B cell (primary cell): Measurements from ENCODE around the gene C19orf53. TPM values are rescaled to one million over a fixed set of nuclear protein-coding genes. Genes with fewer than 3 reads are reported as not detected.

ENCODE experiments used
- ATAC-seq: fragments of 200-7000 bp; cut with Tn5 transposase; one replicate; pipeline ENCODE4 v1.10.0; 2021; ENCODE audit warnings: low read depth, mild to moderate bottlenecking, moderate number of reproducible peaks, moderate library complexity
- CTCF ChIA-PET: fragments of 350-600 bp; sonication (Branson Sonifier 250); formaldehyde crosslinking; loops from one replicate; lab custom pipeline; 2021; ENCODE audit warnings: antibody characterized with exemption, inconsistent platforms; lab: Charles Lee
- POLR2A ChIA-PET: fragments of 350-600 bp; sonication (Branson Sonifier 250); formaldehyde crosslinking; loops from one replicate; lab custom pipeline; 2021; ENCODE audit warnings: antibody characterized with exemption; lab: Charles Lee
- DNase-seq: peaks from one replicate; pipeline ENCODE4 v3.0.0; 2013
- H2AFZ ChIP-seq: 2 replicates; pipeline ENCODE4 v1.6.1; 2012; ENCODE audit warnings: mild to moderate bottlenecking, low read depth, low read length; ENCODE audit not compliant: insufficient read depth, poor library complexity, severe bottlenecking
- H3K27ac ChIP-seq, 2 donors: 1 replicate in 1 of 2; 2 replicates in 1 of 2; pipeline ENCODE4 v1.5.1; 2012 to 2013; ENCODE audit warnings: low read length in 2 of 2, mild to moderate bottlenecking in 2 of 2, moderate library complexity in 1 of 2
- H3K27me3 ChIP-seq, 4 experiments: fragments of 200-600 bp in 1 of 4; sonication (generic) in 1 of 4; replicated peaks in 1 of 4; 1 replicate in 2 of 4; 2 replicates in 2 of 4; pipeline versions ENCODE4 v1.6.1 to v1.7.0; 2013 to 2016; ENCODE audit warnings: low read length in 3 of 4, mild to moderate bottlenecking in 2 of 4, mixed read lengths in 1 of 4, moderate library complexity in 1 of 4; ENCODE audit not compliant: insufficient read depth in 4 of 4, control insufficient read depth in 3 of 4; ENCODE audit errors: control extremely low read depth in 1 of 4
- H3K36me3 ChIP-seq, 2 experiments: replicated peaks in 1 of 2; 1 replicate in 1 of 2; 2 replicates in 1 of 2; pipeline versions ENCODE4 v1.6.1 to v1.7.1; 2013; ENCODE audit warnings: low read length in 1 of 2; ENCODE audit not compliant: insufficient read depth in 2 of 2, control insufficient read depth in 1 of 2; ENCODE audit errors: control extremely low read depth in 1 of 2, extremely low read depth in 1 of 2
- H3K4me1 ChIP-seq, 2 donors: fragments of 200-600 bp in 1 of 2; sonication (generic) in 1 of 2; 1 replicate in 1 of 2; 2 replicates in 1 of 2; pipeline versions ENCODE4 v1.5.1 to v1.6.1; 2013 to 2017; ENCODE audit warnings: low read length in 2 of 2; ENCODE audit not compliant: control insufficient read depth in 2 of 2, insufficient read depth in 2 of 2
- H3K4me2 ChIP-seq: replicated peaks from 2 replicates; pipeline ENCODE3; 2012; ENCODE audit warnings: mild to moderate bottlenecking, low read depth, low read length; ENCODE audit not compliant: poor library complexity, severe bottlenecking
- H3K4me3 ChIP-seq, 5 experiments: fragments of 200-600 bp in 1 of 5; sonication (generic) in 1 of 5; 1 replicate in 3 of 5; 2 replicates in 2 of 5; pipeline versions ENCODE4 v1.5.1 to v1.7.0; 2011 to 2016; ENCODE audit warnings: low read length in 4 of 5, mild to moderate bottlenecking in 4 of 5, low read depth in 2 of 5, control low read depth in 1 of 5, moderate library complexity in 1 of 5; ENCODE audit not compliant: insufficient read depth in 1 of 5; ENCODE audit errors: control extremely low read depth in 1 of 5, extremely low read depth in 1 of 5
- H3K79me2 ChIP-seq: fragments of 200-600 bp; sonication (generic); one replicate; pipeline ENCODE4 v1.6.0; 2016; ENCODE audit warnings: low read length; ENCODE audit not compliant: control insufficient read depth, insufficient read depth
- H3K9ac ChIP-seq: fragments of 200-600 bp; sonication (generic); 2 replicates; pipeline ENCODE4 v1.6.1; 2017; ENCODE audit warnings: mild to moderate bottlenecking, low read length, moderate library complexity
- H3K9me3 ChIP-seq, 3 donors: one replicate each; pipeline versions ENCODE4 v1.6.1 to v1.7.1; 2013; ENCODE audit warnings: low read length in 2 of 3; ENCODE audit not compliant: control insufficient read depth in 2 of 3, insufficient read depth in 1 of 3; ENCODE audit errors: control extremely low read depth in 1 of 3
- H4K20me1 ChIP-seq: 2 replicates; pipeline ENCODE4 v1.6.0; 2012; ENCODE audit warnings: mild to moderate bottlenecking, low read length; ENCODE audit not compliant: insufficient read depth, control insufficient read depth, poor library complexity, severe bottlenecking
- H3K27ac Mint-ChIP-seq: one replicate; pipeline ENCODE4 v1.8.0; 2021; ENCODE audit warnings: mixed read lengths
- H3K27me3 Mint-ChIP-seq: one replicate; pipeline ENCODE4 v1.8.0; 2021; ENCODE audit warnings: mixed read lengths
- H3K4me1 Mint-ChIP-seq: one replicate; pipeline ENCODE4 v1.8.0; 2021; ENCODE audit warnings: mixed read lengths
- H3K4me3 Mint-ChIP-seq: one replicate; pipeline ENCODE4 v1.8.0; 2021; ENCODE audit warnings: mixed read lengths
- H3K9me3 Mint-ChIP-seq: one replicate; pipeline ENCODE4 v1.8.0; 2022; ENCODE audit warnings: mixed read lengths; ENCODE audit not compliant: insufficient read depth
- EZH2 ChIP-seq: IDR thresholded peaks from 2 replicates; pipeline ENCODE4 v1.6.1; 2012; ENCODE audit warnings: borderline replicate concordance, low read depth, mild to moderate bottlenecking, moderate library complexity, low read length; ENCODE audit not compliant: insufficient read depth, poor library complexity, severe bottlenecking
- WGBS: methylation state at CpG from one replicate; pipeline ENCODE4 v1.1.5; 2013; ENCODE audit warnings: missing lambda C conversion rate; ENCODE audit not compliant: insufficient coverage; 5-methylcytosine and 5-hydroxymethylcytosine counted together
- intact Hi-C: fragments of 100-400 bp; cut with micrococcal nuclease; formaldehyde crosslinking; loops from one replicate; pipeline ENCODE4 v1.10.0; 2022
- polyA plus RNA-seq: library from polyadenylated mRNA; depleted of rRNA; stranded (reverse); fragments of >200 nt; gene quantifications from 2 replicates; pipeline ENCODE4 v1.2.3, GENCODE V29; 2012
- total RNA-seq, 2 donors: library from RNA; stranded (reverse); fragments of 120-200 nt in 1 of 2; gene quantifications; 1 replicate in 1 of 2; 2 replicates in 1 of 2; pipeline versions ENCODE4 v1.2.3 to v1.2.4, GENCODE V29; 2013 to 2022
- TF ChIP-seq, protein P1 (sequence below): fragments of 200-600 bp; IDR thresholded peaks from one replicate; pipeline ENCODE4 v1.8.0; 2022; ENCODE audit warnings: antibody characterized with exemption, mild to moderate bottlenecking

C19orf53 gene
- total and polyA plus RNA-seq, 2 donors (not counting 1 experiment from before 2014, with no cell fraction given), result 62.5 to 110 TPM

DNA sequence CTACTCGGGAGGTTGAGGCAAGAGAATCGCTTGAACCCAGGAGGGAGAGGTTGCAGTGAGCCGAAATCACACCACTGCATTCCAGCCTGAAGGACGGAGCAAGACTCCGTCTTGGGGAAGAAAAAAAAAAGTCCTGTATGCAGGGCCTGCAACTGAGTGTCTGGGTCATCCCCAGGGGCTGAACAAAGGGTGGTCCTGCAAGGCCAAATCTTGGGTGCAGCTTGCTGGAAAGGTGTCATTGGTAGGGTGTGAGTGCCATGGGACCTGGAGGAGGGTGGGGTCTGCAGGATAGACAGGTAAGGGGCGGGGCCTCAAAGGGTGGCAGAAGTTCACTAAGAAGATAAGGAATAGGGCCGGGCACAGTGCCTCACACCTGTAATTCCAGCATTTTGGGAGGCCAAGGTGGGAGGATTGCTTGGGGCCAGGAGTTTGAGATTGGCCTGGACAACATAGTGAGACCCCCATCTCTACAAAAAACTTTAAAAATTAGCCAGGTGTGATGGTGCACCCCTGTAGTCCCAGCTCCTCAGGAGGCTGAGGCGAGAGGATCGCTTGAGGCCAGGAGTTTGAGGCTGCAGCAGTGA, 52.5 kb downstream of the C19orf53 start:
- ATAC-seq (no peak), DNase-seq (peak; percentile 47)
- H3K9me3 ChIP-seq, result no peaks in the 10 kb centered on the region
- no peaks in the 10 kb centered on the region for H3K9me3 Mint-ChIP-seq
- H3K27me3 ChIP-seq, result no peaks in the 10 kb centered on the region
- H3K27ac Mint-ChIP-seq, result no peak overlapping the region
- CTCF ChIA-PET, result interaction anchor here (1.3 kb wide), 1 partner anchor 36 kb away, joined by 6 read pairs; no protein-coding TSS in a partner anchor
- no peak overlapping the region for H3K4me2 ChIP-seq
- no peaks in the 10 kb centered on the region for H3K79me2 ChIP-seq
- TF ChIP-seq EZH2, result no peak
- TF ChIP-seq, protein P1, sequence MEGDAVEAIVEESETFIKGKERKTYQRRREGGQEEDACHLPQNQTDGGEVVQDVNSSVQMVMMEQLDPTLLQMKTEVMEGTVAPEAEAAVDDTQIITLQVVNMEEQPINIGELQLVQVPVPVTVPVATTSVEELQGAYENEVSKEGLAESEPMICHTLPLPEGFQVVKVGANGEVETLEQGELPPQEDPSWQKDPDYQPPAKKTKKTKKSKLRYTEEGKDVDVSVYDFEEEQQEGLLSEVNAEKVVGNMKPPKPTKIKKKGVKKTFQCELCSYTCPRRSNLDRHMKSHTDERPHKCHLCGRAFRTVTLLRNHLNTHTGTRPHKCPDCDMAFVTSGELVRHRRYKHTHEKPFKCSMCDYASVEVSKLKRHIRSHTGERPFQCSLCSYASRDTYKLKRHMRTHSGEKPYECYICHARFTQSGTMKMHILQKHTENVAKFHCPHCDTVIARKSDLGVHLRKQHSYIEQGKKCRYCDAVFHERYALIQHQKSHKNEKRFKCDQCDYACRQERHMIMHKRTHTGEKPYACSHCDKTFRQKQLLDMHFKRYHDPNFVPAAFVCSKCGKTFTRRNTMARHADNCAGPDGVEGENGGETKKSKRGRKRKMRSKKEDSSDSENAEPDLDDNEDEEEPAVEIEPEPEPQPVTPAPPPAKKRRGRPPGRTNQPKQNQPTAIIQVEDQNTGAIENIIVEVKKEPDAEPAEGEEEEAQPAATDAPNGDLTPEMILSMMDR, result no peak
- no peaks in the 10 kb centered on the region for H4K20me1 ChIP-seq
- H3K4me1 ChIP-seq, result no peaks in the 10 kb centered on the region
- no peak overlapping the region for H2AFZ ChIP-seq
- 96% methylated on average over 8 of the region's 9 CpGs for WGBS
- H3K27me3 Mint-ChIP-seq, result no peaks in the 10 kb centered on the region
- POLR2A ChIA-PET, result no interaction called here
- no peaks in the 10 kb centered on the region for H3K4me1 Mint-ChIP-seq
- H3K4me3 ChIP-seq, result no peak overlapping the region
- H3K36me3 ChIP-seq, result peaks cover 0 to 6% of the 10 kb centered on the region in 2 experiments
- H3K9ac ChIP-seq, result no peak overlapping the region
- intact Hi-C loops, result no loop called here
- H3K27ac ChIP-seq, result no peak overlapping the region
- H3K4me3 Mint-ChIP-seq, result no peak overlapping the region

DNA sequence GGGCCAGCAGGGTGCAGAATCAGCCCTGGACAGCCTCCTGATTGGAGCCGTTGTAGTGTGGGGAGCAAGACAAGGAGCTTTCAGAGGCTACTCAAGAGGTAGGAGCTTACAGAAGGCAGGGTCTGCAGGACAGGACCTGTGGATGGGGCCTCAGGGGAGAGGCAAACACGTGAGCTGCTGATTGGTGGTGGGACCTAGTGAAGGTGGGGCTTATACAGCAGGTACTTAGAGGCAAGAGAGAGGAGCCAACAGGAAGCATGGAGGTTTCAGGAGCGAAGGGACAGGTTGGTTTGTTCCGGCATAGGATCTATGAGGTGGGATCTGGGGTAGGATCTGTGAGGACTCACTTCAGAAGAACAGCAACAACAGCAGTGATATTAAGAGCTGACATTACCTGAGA, 53.4 kb downstream of the C19orf53 start:
- H3K4me3 ChIP-seq, result no peak overlapping the region
- Mint-ChIP-seq H3K9me3 (no peaks in the 10 kb centered on the region), H3K4me1 (no peaks in the 10 kb centered on the region), H3K27me3 (no peaks in the 10 kb centered on the region), H3K4me3 (no peak overlapping the region), H3K27ac (no peak overlapping the region)
- no peaks in the 10 kb centered on the region for H3K79me2 ChIP-seq
- no peaks in the 10 kb centered on the region for H3K9me3 ChIP-seq
- H3K9ac ChIP-seq, result no peak overlapping the region
- POLR2A ChIA-PET, result interaction anchor here (0.6 to 1.1 kb wide), 3 partner anchors 12 to 171 kb away, joined by 3 to 7 read pairs (median 5); no protein-coding TSS in a partner anchor
- intact Hi-C loops, result no loop called here
- H3K36me3 ChIP-seq, result peaks cover 0 to 6% of the 10 kb centered on the region in 2 experiments
- H3K27ac ChIP-seq, result no peak overlapping the region
- no peak for TF ChIP-seq EZH2
- TF ChIP-seq, protein P1, result no peak
- no peaks in the 10 kb centered on the region for H4K20me1 ChIP-seq
- H3K4me2 ChIP-seq, result no peak overlapping the region
- CTCF ChIA-PET, result interaction anchor here (1.2 to 1.3 kb wide), 2 partner anchors 35 to 43 kb away, joined by 4 to 6 read pairs; no protein-coding TSS in a partner anchor
- H2AFZ ChIP-seq, result no peak overlapping the region
- WGBS, result 91% methylated on average over 4 of the region's 4 CpGs
- no peaks in the 10 kb centered on the region for H3K4me1 ChIP-seq
- ATAC-seq (no peak), DNase-seq (peak; percentile 55)
- H3K27me3 ChIP-seq, result no peaks in the 10 kb centered on the region
